ENCODE results near the gene MSH2.
"Not testable (repeated sequence)": the region's sequence is repeated elsewhere in the genome, so short reads cannot be mapped to it uniquely, and the experiment has no call there.

MSH2 gene

GRCh38 chr2:47402805-47403608 is at the start of gene MSH2:
TSS of gene MSH2 (plus strand) at chr2:47403156. CDS start at chr2:47403192, 36 bp downstream.
- peak within 1 kb of the TSS; percentile 97 for H3K4me3 Mint-ChIP-seq

DNA sequence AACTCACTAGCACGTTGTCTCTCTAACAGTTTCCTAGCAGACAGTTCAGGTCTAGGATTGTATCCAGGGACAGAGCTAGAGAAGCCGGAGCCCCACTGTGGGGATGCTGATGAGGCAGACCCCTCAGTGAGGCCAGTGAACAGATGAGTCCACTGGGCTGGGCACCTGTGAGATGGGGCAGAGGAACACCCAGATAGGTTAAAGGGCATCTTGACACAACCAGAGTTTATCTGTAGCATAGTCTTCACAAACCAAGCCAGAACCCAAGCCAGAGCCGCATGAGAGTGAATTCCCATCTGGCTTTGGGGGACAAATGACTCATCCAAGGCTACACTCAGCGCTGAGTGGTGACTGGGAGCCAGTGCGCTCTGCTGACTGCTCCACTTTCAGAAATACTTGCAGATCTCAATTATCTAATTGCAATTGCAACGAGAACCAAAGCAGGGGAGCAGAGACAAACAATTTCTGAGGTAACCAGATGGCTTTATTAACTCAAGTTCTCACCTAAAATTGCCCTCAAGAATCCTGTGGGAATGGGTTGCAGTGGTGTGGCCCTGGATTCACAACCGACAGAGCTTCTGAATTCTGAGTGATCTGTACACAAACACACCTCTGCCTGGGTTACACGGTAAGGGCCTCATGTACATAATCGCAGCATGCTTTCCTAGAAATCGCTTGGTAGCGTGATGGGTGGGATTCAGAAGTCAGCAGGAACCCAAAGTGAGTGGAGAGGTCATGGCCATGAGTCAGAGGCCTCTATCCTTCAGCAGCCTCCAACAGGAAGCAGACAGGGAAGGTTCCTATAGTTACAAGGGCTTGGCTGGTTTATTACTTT is 48.7 kb upstream of the MSH2 start:
- Mint-ChIP-seq H3K36me3 (ENCODE audit: low read depth) (no peaks in the 10 kb centered on the region), H3K9me3 (no peaks in the 10 kb centered on the region), H3K27me3 (no peaks in the 10 kb centered on the region), H3K27ac (no peak overlapping the region), H3K4me1 (no peaks in the 10 kb centered on the region), H3K4me3 (no peak overlapping the region)
- ATAC-seq (no peak), DNase-seq (no peak)

More at GRCh38 chr2:47402805-47403608, at the start of gene MSH2:
- Mint-ChIP-seq H3K4me1 (peaks cover 42% of the 10 kb centered on the region), H3K36me3 (ENCODE audit: low read depth) (peaks cover 32% of the 10 kb centered on the region), H3K9me3 (peaks cover 4% of the 10 kb centered on the region), H3K27ac (peak within 1 kb of the TSS; percentile 98), H3K27me3 (no peaks in the 10 kb centered on the region)
- peak; percentile 92 for DNase-seq
- ATAC-seq, result peak; percentile 90

DNA sequence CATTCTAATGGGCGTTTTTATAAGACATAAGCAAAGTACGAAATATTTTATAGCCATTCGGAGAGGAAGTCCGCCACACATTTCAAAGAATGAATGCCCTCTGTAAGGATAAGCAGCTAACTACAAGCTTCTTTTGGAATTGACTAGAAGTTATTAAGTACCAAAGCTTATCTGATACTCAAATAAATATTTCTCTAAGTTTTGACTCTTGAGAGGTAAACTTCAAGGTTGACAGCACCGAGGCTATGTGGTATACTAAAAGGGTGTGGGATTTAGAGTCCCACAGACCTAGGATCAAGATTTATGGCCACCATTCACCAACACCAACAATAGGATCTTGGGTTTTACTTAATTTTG is 48.1 kb upstream of the MSH2 start:
- Mint-ChIP-seq H3K27me3 (no peaks in the 10 kb centered on the region), H3K4me3 (no peak overlapping the region), H3K36me3 (ENCODE audit: low read depth) (no peaks in the 10 kb centered on the region), H3K4me1 (no peaks in the 10 kb centered on the region), H3K9me3 (no peaks in the 10 kb centered on the region), H3K27ac (no peak overlapping the region)
- DNase-seq (no peak), ATAC-seq (no peak)

DNA sequence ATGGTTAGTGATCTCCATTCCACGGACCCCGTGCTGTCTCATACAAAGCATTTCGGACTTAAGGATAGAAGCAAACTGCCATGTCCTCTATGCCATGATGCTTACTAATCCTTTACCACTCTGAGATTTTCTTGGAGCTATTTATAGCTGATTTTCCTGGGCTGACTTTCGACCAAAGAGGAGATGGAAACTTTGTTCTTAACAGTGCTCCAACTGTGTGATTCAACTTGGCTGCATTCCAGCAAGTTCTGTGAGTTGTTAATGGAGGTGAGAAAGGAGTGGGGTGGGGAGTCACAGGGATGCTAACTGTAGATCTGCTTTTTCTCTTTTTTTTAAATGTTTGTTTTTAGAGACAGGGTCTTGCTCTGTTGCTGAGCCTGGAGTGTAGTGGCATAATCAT is 45.5 kb upstream of the MSH2 start:
- Mint-ChIP-seq H3K27ac (no peak overlapping the region), H3K36me3 (ENCODE audit: low read depth) (no peaks in the 10 kb centered on the region), H3K9me3 (no peaks in the 10 kb centered on the region), H3K4me3 (no peak overlapping the region), H3K27me3 (no peaks in the 10 kb centered on the region), H3K4me1 (no peaks in the 10 kb centered on the region)
- ATAC-seq (no peak), DNase-seq (no peak)

- peaks cover 2% of the 10 kb centered on the region for H3K27me3 Mint-ChIP-seq
- DNase-seq (no peak), ATAC-seq (peak; percentile 47)
- H3K4me3 Mint-ChIP-seq, result no peak overlapping the region
- H3K36me3 Mint-ChIP-seq (ENCODE audit: low read depth), result no peaks in the 10 kb centered on the region
- H3K4me1 Mint-ChIP-seq, result no peaks in the 10 kb centered on the region
- H3K9me3 Mint-ChIP-seq, result no peaks in the 10 kb centered on the region
- no peak overlapping the region for H3K27ac Mint-ChIP-seq
Observed at GRCh38 chr2:47359375-47359868, 43.5 kb upstream of the MSH2 start.

DNA sequence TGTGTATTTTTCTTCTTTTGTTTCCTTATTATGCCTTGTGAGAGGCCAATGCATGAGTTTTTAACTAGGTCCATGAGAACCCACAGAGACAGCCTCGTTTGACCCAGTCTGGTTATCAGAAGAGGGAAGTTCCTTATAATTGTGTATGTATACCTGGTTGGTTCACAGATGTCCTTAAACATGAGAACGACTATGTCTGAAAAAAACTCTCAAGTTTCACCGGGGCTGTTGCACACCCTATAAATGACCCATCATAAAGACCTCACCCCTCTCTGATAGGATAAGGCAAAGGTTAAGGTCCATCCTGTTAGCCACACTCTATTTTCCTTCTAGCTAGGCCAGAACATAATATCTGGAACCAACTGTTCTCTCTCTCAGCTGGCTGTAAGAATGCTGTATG is 42.7 kb upstream of the MSH2 start:
- ATAC-seq (no peak), DNase-seq (no peak)
- Mint-ChIP-seq H3K4me3 (no peak overlapping the region), H3K9me3 (no peaks in the 10 kb centered on the region), H3K4me1 (no peaks in the 10 kb centered on the region), H3K27me3 (peaks cover 2% of the 10 kb centered on the region), H3K27ac (no peak overlapping the region), H3K36me3 (ENCODE audit: low read depth) (no peaks in the 10 kb centered on the region)

DNA sequence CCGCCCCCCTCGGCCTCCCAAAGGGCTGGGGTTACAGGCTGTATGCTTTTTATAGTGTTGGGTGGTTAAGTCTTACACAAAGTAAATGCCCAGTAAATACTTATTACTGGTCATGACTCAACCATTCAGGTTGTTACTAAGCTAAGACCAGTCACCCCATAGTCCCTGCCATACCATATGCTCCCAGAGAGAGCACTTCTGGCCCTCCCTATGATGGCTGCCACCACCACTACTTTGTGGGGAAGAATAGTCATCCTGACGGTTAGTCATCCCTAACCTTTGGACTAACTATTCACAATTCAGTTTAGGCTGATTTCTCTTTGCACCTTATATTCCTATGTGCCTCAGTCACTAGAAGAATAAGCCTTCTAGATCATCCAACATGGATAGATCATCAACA is 42.0 kb upstream of the MSH2 start:
- Mint-ChIP-seq H3K27me3 (peaks cover 2% of the 10 kb centered on the region), H3K9me3 (no peaks in the 10 kb centered on the region), H3K4me3 (no peak overlapping the region), H3K4me1 (no peaks in the 10 kb centered on the region), H3K27ac (no peak overlapping the region), H3K36me3 (ENCODE audit: low read depth) (no peaks in the 10 kb centered on the region)
- DNase-seq (no peak), ATAC-seq (peak; percentile 92)

GRCh38 chr2:47361505-47362229 is 41.3 kb upstream of the MSH2 start:
- H3K4me3 Mint-ChIP-seq; H3K27me3 Mint-ChIP-seq; H3K36me3 Mint-ChIP-seq (ENCODE audit: low read depth); DNase-seq; H3K4me1 Mint-ChIP-seq; ATAC-seq; H3K9me3 Mint-ChIP-seq; H3K27ac Mint-ChIP-seq: not testable (repeated sequence)

DNA sequence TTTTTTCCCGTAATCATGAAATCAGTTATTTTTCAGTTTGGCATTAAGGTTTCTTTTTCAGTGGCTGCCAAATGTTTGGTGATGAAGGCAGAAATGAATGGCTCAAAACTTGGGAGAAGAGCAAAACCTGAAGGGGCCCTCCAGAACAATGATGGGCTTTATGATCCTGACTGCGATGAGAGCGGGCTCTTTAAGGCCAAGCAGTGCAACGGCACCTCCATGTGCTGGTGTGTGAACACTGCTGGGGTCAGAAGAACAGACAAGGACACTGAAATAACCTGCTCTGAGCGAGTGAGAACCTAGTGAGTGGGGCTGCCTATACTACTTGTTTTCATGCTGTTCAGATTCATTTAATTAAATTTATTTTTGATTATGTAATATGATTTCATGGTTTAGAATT is 29.2 kb upstream of the MSH2 start:
- no peak for ATAC-seq
- no peaks in the 10 kb centered on the region for H3K4me1 Mint-ChIP-seq
- H3K4me3 Mint-ChIP-seq, result no peak overlapping the region
- no peak overlapping the region for H3K27ac Mint-ChIP-seq
- H3K9me3 Mint-ChIP-seq, result no peaks in the 10 kb centered on the region
- DNase-seq, result no peak
- no peaks in the 10 kb centered on the region for H3K36me3 Mint-ChIP-seq (ENCODE audit: low read depth)
- peaks cover 16% of the 10 kb centered on the region for H3K27me3 Mint-ChIP-seq

DNA sequence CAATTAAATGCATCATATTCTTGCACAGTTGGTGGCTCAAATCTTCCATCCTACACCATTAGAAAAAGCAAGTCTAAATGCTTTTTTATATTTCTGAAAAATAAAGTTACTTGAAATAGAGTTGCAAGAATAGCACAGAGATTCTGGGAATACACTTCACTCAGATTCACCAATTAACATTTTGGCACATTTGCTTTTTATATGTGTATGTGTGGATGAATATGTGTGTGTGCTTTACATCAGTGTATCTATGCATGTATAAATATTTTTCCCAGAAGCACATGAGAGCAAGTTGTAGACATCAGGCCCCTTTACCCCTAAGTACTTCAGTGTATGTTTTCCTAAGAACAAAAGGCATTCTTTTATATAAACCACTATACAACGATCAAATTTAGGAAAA is 27.6 kb upstream of the MSH2 start:
- no peak for DNase-seq
- no peak for ATAC-seq

GRCh38 chr2:47379384-47379783 is 23.6 kb upstream of the MSH2 start:
- no peak for ATAC-seq
- Mint-ChIP-seq H3K27me3 (peaks cover 2% of the 10 kb centered on the region), H3K4me3 (no peak overlapping the region), H3K4me1 (no peaks in the 10 kb centered on the region), H3K27ac (no peak overlapping the region), H3K9me3 (no peaks in the 10 kb centered on the region), H3K36me3 (ENCODE audit: low read depth) (no peaks in the 10 kb centered on the region)
- no peak for DNase-seq

More for the DNA sequence above, 27.6 kb upstream of the MSH2 start:
- no peaks in the 10 kb centered on the region for H3K36me3 Mint-ChIP-seq (ENCODE audit: low read depth)
- H3K9me3 Mint-ChIP-seq, result no peaks in the 10 kb centered on the region
- peaks cover 14% of the 10 kb centered on the region for H3K27me3 Mint-ChIP-seq
- H3K27ac Mint-ChIP-seq, result no peak overlapping the region
- no peaks in the 10 kb centered on the region for H3K4me1 Mint-ChIP-seq
- H3K4me3 Mint-ChIP-seq, result no peak overlapping the region

GRCh38 chr2:47381408-47381807 is 21.5 kb upstream of the MSH2 start:
- H3K36me3 Mint-ChIP-seq (ENCODE audit: low read depth), result no peaks in the 10 kb centered on the region
- DNase-seq (no peak), ATAC-seq (no peak)
- H3K27me3 Mint-ChIP-seq, result peaks cover 2% of the 10 kb centered on the region
- no peaks in the 10 kb centered on the region for H3K9me3 Mint-ChIP-seq
- H3K27ac Mint-ChIP-seq, result no peak overlapping the region
- H3K4me1 Mint-ChIP-seq, result no peaks in the 10 kb centered on the region
- no peak overlapping the region for H3K4me3 Mint-ChIP-seq

- Mint-ChIP-seq H3K27ac (no peak overlapping the region), H3K4me3 (no peak overlapping the region), H3K27me3 (peaks cover 3% of the 10 kb centered on the region), H3K36me3 (ENCODE audit: low read depth) (no peaks in the 10 kb centered on the region), H3K4me1 (no peaks in the 10 kb centered on the region), H3K9me3 (no peaks in the 10 kb centered on the region)
- DNase-seq (no peak), ATAC-seq (no peak)
Observed at GRCh38 chr2:47386551-47386950, 16.4 kb upstream of the MSH2 start.

- DNase-seq (no peak), ATAC-seq (no peak)
- no peaks in the 10 kb centered on the region for H3K36me3 Mint-ChIP-seq (ENCODE audit: low read depth)
- H3K27me3 Mint-ChIP-seq, result peaks cover 2% of the 10 kb centered on the region
- no peaks in the 10 kb centered on the region for H3K4me1 Mint-ChIP-seq
- H3K9me3 Mint-ChIP-seq, result no peaks in the 10 kb centered on the region
- no peak overlapping the region for H3K27ac Mint-ChIP-seq
- H3K4me3 Mint-ChIP-seq, result no peak overlapping the region
Observed at GRCh38 chr2:47388888-47389287, 14.1 kb upstream of the MSH2 start.

Data from activated naive CD8-positive, alpha-beta T cell treated with anti-CD3 and anti-CD28 coated beads, Interleukin-2, amount 50 U/mL, for 24 hours (primary cell).